Measurements from ENCODE around the gene PGLYRP2. TPM values are rescaled to one million over a fixed set of nuclear protein-coding genes. Genes with fewer than 3 reads are reported as not detected.
"Not testable (repeated sequence)": the region's sequence is repeated elsewhere in the genome, so short reads cannot be mapped to it uniquely, and the experiment has no call there.

The PGLYRP2 gene
- total and polyA plus RNA-seq, 5 donors = not detected

GRCh38 chr19:15485768-15486167 is 6.5 kb upstream of the PGLYRP2 start:
- H3K4me1 ChIP-seq (ENCODE audit: control insufficient read depth, insufficient read depth, low read length); H3K4me3 ChIP-seq (ENCODE audit: low read length); H3K9me3 ChIP-seq (ENCODE audit: control insufficient read depth, low read length); H3K27me3 ChIP-seq (ENCODE audit: control insufficient read depth, insufficient read depth); DNase-seq; ATAC-seq; intact Hi-C loops (cut with DNase I); H3K27ac ChIP-seq (ENCODE audit: low read length): not testable (repeated sequence)
- WGBS = 92% methylated on average over 5 of the region's 5 CpGs

DNA sequence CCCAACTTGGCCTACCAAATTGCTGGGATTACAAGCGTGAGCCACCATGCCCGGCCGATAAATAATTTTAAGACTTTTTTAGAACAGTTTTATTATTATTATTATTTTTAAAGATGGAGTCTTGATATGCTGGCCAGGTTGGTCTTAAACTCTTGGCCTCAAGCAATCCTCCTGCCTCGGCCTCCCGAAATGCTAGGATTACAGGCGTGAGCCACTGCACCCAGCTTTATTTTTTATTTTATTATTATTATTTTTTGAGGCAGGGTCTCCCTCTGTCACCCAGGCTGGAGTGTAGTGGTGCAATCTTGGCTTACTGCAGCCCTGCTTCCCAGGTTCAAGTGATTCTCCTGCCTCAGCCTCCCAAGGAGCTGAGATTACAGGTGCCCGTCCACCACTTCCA is 1.7 kb upstream of the PGLYRP2 start:
- whole genome bisulfite sequencing = 87% methylated on average over 7 of the region's 7 CpGs
- DNase-seq; H3K27me3 ChIP-seq (ENCODE audit: control insufficient read depth, insufficient read depth); H3K4me3 ChIP-seq (ENCODE audit: low read length); H3K27ac ChIP-seq (ENCODE audit: low read length); intact Hi-C loops (cut with DNase I); H3K9me3 ChIP-seq (ENCODE audit: control insufficient read depth, low read length); ATAC-seq; H3K4me1 ChIP-seq (ENCODE audit: control insufficient read depth, insufficient read depth, low read length): not testable (repeated sequence)

GRCh38 chr19:15476325-15476724 is 3.0 kb downstream of the PGLYRP2 start:
- DNase-seq (no peak), ATAC-seq (no peak)
- intact Hi-C loops (cut with DNase I) = loop anchor here in 1 of 4 donors (10.0 kb wide), 1 partner anchor 48 kb away; no protein-coding TSS in a partner anchor

GRCh38 chr19:15475611-15476010 is 3.7 kb downstream of the PGLYRP2 start:
- H3K27me3 ChIP-seq (ENCODE audit: control insufficient read depth, insufficient read depth) = no peaks in the 10 kb centered on the region
- no peaks in the 10 kb centered on the region for H3K4me1 ChIP-seq (ENCODE audit: control insufficient read depth, insufficient read depth, low read length)
- H3K4me3 ChIP-seq (ENCODE audit: low read length) = no peak overlapping the region
- intact Hi-C loops (cut with DNase I) = loop anchor here in 1 of 4 donors (10.0 kb wide), 1 partner anchor 49 kb away; no protein-coding TSS in a partner anchor
- 94% methylated on average over 10 of the region's 10 CpGs for WGBS
- no peak overlapping the region for H3K27ac ChIP-seq (ENCODE audit: low read length)
- ATAC-seq (no peak), DNase-seq (no peak)
- no peaks in the 10 kb centered on the region for H3K9me3 ChIP-seq (ENCODE audit: control insufficient read depth, low read length)

More at GRCh38 chr19:15476325-15476724, 3.0 kb downstream of the PGLYRP2 start:
- no peaks in the 10 kb centered on the region for H3K4me1 ChIP-seq (ENCODE audit: control insufficient read depth, insufficient read depth, low read length)
- H3K27me3 ChIP-seq (ENCODE audit: control insufficient read depth, insufficient read depth) = no peaks in the 10 kb centered on the region
- H3K27ac ChIP-seq (ENCODE audit: low read length) = no peak overlapping the region
- H3K4me3 ChIP-seq (ENCODE audit: low read length) = no peak overlapping the region
- 71% methylated on average over 5 of the region's 5 CpGs for WGBS
- H3K9me3 ChIP-seq (ENCODE audit: control insufficient read depth, low read length) = no peaks in the 10 kb centered on the region

DNA sequence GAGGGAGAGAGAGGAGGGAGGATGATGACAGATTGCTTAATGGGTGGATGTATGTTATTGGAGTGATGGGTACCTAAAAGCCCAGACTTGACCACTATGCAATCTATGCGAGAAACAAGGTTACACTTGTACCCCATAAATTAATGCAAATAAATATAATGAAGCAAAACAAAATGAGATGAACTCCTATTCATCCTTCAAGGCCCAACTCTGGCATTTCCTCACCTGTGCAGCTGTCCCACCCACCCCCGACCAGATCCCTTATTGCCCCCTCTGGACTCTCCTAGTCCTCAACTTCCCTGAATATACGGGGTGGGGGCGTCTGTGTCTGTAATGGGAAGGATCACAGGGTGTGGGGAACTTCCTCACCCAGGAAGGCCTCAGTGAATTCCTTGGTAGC is 4.1 kb downstream of the PGLYRP2 start:
- ATAC-seq (no peak), DNase-seq (no peak)
- intact Hi-C loops (cut with DNase I) = loop anchor here in 1 of 4 donors (10.0 kb wide), 1 partner anchor 50 kb away; no protein-coding TSS in a partner anchor
- Histone ChIP-seq H3K27ac (ENCODE audit: low read length) (no peak overlapping the region), H3K9me3 (ENCODE audit: control insufficient read depth, low read length) (no peaks in the 10 kb centered on the region), H3K4me1 (ENCODE audit: control insufficient read depth, insufficient read depth, low read length) (no peaks in the 10 kb centered on the region), H3K4me3 (ENCODE audit: low read length) (no peak overlapping the region), H3K27me3 (ENCODE audit: control insufficient read depth, insufficient read depth) (no peaks in the 10 kb centered on the region)
- WGBS = 79% methylated on average over 4 of the region's 4 CpGs

DNA sequence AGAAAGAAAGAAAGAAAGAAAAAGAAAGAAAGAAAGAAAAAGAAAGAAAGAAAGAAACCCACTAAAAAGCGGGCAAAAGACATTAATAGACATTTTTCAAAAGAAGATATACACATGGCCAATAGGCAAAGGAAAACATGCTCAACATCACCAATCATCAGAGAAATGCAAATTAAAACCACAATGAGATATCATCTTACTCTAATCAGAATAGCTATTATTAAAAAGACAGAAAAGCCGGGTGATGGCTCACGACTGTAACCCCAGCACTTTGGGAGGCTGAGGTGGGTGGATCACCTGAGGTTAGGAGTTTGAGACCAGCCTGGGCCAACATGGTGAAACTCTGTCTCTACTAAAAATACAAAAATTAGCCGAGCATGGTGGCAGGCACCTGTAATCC is 5.5 kb downstream of the PGLYRP2 start:
- H3K9me3 ChIP-seq (ENCODE audit: control insufficient read depth, low read length); H3K4me1 ChIP-seq (ENCODE audit: control insufficient read depth, insufficient read depth, low read length); H3K4me3 ChIP-seq (ENCODE audit: low read length); H3K27ac ChIP-seq (ENCODE audit: low read length); ATAC-seq; DNase-seq; H3K27me3 ChIP-seq (ENCODE audit: control insufficient read depth, insufficient read depth): not testable (repeated sequence)
- intact Hi-C loops (cut with DNase I) = loop anchor here in 1 of 4 donors (10.0 kb wide), 1 partner anchor 51 kb away; no protein-coding TSS in a partner anchor
- 79% methylated on average over 4 of the region's 4 CpGs for WGBS

DNA sequence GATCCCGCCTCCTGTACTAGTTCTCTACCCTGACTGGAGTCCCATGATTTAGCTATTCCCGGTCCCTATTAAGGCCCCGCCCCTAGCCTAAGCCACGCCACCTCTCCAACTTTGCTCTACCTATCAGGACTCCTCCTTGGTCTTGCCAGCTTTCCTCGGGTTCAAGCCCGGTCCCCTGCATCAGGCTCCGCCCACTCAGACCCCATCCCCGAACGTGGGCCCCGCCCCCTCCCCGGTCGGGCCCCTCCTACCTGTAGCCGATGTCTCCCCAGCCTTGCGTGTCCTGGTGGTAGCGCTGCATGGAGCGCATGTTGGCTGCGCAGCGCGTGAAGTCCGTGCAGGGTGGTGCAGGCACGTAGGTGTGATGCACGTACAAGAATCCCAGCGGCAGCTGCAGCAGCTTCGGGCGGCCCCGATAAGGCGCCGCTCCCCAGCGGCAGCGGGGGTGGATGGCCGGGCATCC is 7.6 kb downstream of the PGLYRP2 start:
- Histone ChIP-seq H3K4me1 (ENCODE audit: control insufficient read depth, insufficient read depth, low read length) (peaks cover 3% of the 10 kb centered on the region), H3K27ac (ENCODE audit: low read length) (no peak overlapping the region), H3K9me3 (ENCODE audit: control insufficient read depth, low read length) (no peaks in the 10 kb centered on the region), H3K27me3 (ENCODE audit: control insufficient read depth, insufficient read depth) (no peaks in the 10 kb centered on the region), H3K4me3 (ENCODE audit: low read length) (no peak overlapping the region)
- DNase-seq = peak in 1 of 3 donors; percentile 39
- intact Hi-C loops (cut with DNase I) = loop anchor here in 1 of 4 donors (10.0 kb wide), 1 partner anchor 53 kb away; no protein-coding TSS in a partner anchor
- peak in 1 of 2 donors; percentile 36 for ATAC-seq
- WGBS = 53% methylated on average over 31 of the region's 31 CpGs

- WGBS = 6% methylated on average over 65 of the region's 65 CpGs
- H3K4me1 ChIP-seq (ENCODE audit: control insufficient read depth, insufficient read depth, low read length) = peaks cover 3% of the 10 kb centered on the region
- H3K27ac ChIP-seq (ENCODE audit: low read length) = no peak overlapping the region
- H3K27me3 ChIP-seq (ENCODE audit: control insufficient read depth, insufficient read depth) = no peaks in the 10 kb centered on the region
- no peak overlapping the region for H3K4me3 ChIP-seq (ENCODE audit: low read length)
- H3K9me3 ChIP-seq (ENCODE audit: control insufficient read depth, low read length) = no peaks in the 10 kb centered on the region
- intact Hi-C loops (cut with DNase I) = loop anchor here in 2 of 4 donors (10.0 kb wide), 2 partner anchors 55 to 85 kb away; no protein-coding TSS in a partner anchor
- peak in 2 of 3 donors; percentile 48 to 61 for DNase-seq
- ATAC-seq = peak; percentile 64 to 79
These were observed 9.6 kb downstream of the PGLYRP2 start for GRCh38 chr19:15469513-15470297.

GRCh38 chr19:15468675-15469512 is 10.4 kb downstream of the PGLYRP2 start:
- no peak for DNase-seq
- H3K9me3 ChIP-seq (ENCODE audit: control insufficient read depth, low read length) = no peaks in the 10 kb centered on the region
- no peak for ATAC-seq
- no peak overlapping the region for H3K27ac ChIP-seq (ENCODE audit: low read length)
- 57% methylated on average over 12 of the region's 12 CpGs for WGBS
- no peak overlapping the region for H3K4me3 ChIP-seq (ENCODE audit: low read length)
- H3K27me3 ChIP-seq (ENCODE audit: control insufficient read depth, insufficient read depth) = no peaks in the 10 kb centered on the region
- H3K4me1 ChIP-seq (ENCODE audit: control insufficient read depth, insufficient read depth, low read length) = peaks cover 3% of the 10 kb centered on the region
- intact Hi-C loops (cut with DNase I) = loop anchor here in 1 of 4 donors (10.0 kb wide), 1 partner anchor 86 kb away; no protein-coding TSS in a partner anchor

- H3K27me3 ChIP-seq (ENCODE audit: control insufficient read depth, insufficient read depth) = no peaks in the 10 kb centered on the region
- no peak for DNase-seq
- H3K4me3 ChIP-seq (ENCODE audit: low read length) = no peak overlapping the region
- WGBS = 75% methylated on average over 6 of the region's 6 CpGs
- intact Hi-C loops (cut with DNase I) = loop anchor here in 1 of 4 donors (10.0 kb wide), 1 partner anchor 87 kb away; no protein-coding TSS in a partner anchor
- H3K9me3 ChIP-seq (ENCODE audit: control insufficient read depth, low read length) = no peaks in the 10 kb centered on the region
- no peak overlapping the region for H3K27ac ChIP-seq (ENCODE audit: low read length)
- no peak for ATAC-seq
- peaks cover 3% of the 10 kb centered on the region for H3K4me1 ChIP-seq (ENCODE audit: control insufficient read depth, insufficient read depth, low read length)
These were observed 11.5 kb downstream of the PGLYRP2 start for GRCh38 chr19:15467734-15468214.

Measured in right cardiac atrium (tissue), 5 donors.